Activated T-cell treated with anti-CD3 and anti-CD28 coated beads, Interleukin-2, amount 50 U/mL, for 4 hours (primary cell): ENCODE results near the gene FBXW8. TPM values are rescaled to one million over a fixed set of nuclear protein-coding genes. Genes with fewer than 3 reads are reported as not detected.

Experiments
- ATAC-seq, 2 donors: fragments of 200-7000 bp; cut with Tn5 transposase; one replicate each; pipeline ENCODE4 v1.10.0; 2021
- DNase-seq: peaks from one replicate; pipeline ENCODE4 v3.0.0-alpha.2; 2020
- H3K27me3 Mint-ChIP-seq: one replicate; pipeline ENCODE4 v1.8.0; 2021; ENCODE audit warnings: low read depth, mixed read lengths
- H3K36me3 Mint-ChIP-seq: one replicate; pipeline ENCODE4 v1.8.0; 2022; ENCODE audit warnings: mixed read lengths; ENCODE audit not compliant: insufficient read depth
- H3K4me1 Mint-ChIP-seq: one replicate; pipeline ENCODE4 v1.8.0; 2021; ENCODE audit warnings: low read depth, mixed read lengths
- H3K4me3 Mint-ChIP-seq: one replicate; pipeline ENCODE4 v1.8.0; 2021; ENCODE audit warnings: mild to moderate bottlenecking, moderate library complexity, mixed read lengths
- H3K9me3 Mint-ChIP-seq: one replicate; pipeline ENCODE4 v1.8.0; 2021; ENCODE audit warnings: mixed read lengths
- total RNA-seq, 3 donors: library from RNA; stranded (reverse); gene quantifications; one replicate each; pipeline ENCODE4 v1.2.1, GENCODE V29; 2021

The FBXW8 gene
- total RNA-seq, 3 donors from 2014 or later: 5.6 to 8.3 (median 5.9) TPM

- no peak for ATAC-seq
- DNase-seq: no peak
- H3K4me1 Mint-ChIP-seq: no peaks in the 10 kb centered on the region
- H3K36me3 Mint-ChIP-seq: peaks cover 17% of the 10 kb centered on the region
- no peaks in the 10 kb centered on the region for H3K9me3 Mint-ChIP-seq
- no peaks in the 10 kb centered on the region for H3K27me3 Mint-ChIP-seq
- H3K4me3 Mint-ChIP-seq: no peak overlapping the region
Observed at GRCh38 chr12:116999066-116999465, 88.3 kb downstream of the FBXW8 start.

DNA sequence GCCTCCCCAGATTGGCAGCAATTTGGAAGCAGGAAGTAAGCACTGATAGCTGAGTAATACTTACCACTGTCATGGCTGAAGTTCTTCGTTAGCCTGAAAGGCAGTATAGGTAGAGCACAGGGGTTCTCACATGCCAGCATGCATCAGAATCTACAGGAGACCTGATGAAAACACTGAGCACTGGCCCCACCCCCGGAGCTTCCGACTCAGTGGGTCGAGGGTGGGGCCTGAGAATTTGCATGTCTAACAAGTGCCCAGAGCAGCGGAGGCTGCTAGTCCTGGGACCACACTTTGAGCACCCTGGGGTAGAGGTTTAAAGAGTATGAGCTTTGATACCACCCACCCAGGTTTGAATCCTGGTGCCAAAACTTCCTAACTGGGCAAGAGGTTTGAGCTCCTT, 89.6 kb downstream of the FBXW8 start:
- ATAC-seq: no peak
- no peaks in the 10 kb centered on the region for H3K9me3 Mint-ChIP-seq
- H3K4me1 Mint-ChIP-seq: no peaks in the 10 kb centered on the region

GRCh38 chr12:117002051-117002817, 91.5 kb downstream of the FBXW8 start:
- DNase-seq: no peak
- Mint-ChIP-seq H3K36me3 (peaks cover 33% of the 10 kb centered on the region), H3K27me3 (no peaks in the 10 kb centered on the region), H3K9me3 (no peaks in the 10 kb centered on the region), H3K4me3 (no peak overlapping the region), H3K4me1 (no peaks in the 10 kb centered on the region)
- no peak for ATAC-seq

More for the DNA sequence above, 89.6 kb downstream of the FBXW8 start:
- no peaks in the 10 kb centered on the region for H3K27me3 Mint-ChIP-seq
- no peak for DNase-seq
- H3K4me3 Mint-ChIP-seq: no peak overlapping the region
- peaks cover 24% of the 10 kb centered on the region for H3K36me3 Mint-ChIP-seq

DNA sequence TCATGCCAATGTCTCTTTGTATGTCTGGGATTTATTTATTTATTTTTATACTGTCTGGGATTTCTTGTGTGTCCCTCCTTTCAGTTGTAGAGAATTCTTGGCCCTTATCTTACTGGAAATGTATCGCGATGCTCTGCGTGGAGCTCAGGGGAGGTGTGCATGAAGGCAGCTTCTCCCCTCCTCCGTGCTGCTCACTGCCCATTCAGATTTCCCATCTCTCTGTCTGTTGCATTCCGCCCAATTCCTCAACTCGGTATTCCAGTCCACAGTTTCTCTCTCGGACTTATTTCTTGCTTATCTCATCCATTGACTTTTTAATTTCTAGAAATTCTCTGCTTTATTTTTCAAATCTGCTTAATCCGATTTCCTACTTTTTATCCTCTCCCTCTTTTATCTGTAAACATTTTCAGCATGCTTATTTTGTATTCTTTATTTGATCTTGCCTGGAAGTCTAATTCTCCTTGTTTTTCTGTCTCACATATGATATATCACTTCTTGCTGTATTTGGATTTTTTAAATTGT, 93.2 kb downstream of the FBXW8 start:
- peaks cover 36% of the 10 kb centered on the region for H3K36me3 Mint-ChIP-seq
- ATAC-seq (no peak), DNase-seq (no peak)
- no peak overlapping the region for H3K4me3 Mint-ChIP-seq
- H3K4me1 Mint-ChIP-seq: no peaks in the 10 kb centered on the region
- no peaks in the 10 kb centered on the region for H3K9me3 Mint-ChIP-seq
- no peaks in the 10 kb centered on the region for H3K27me3 Mint-ChIP-seq

- Mint-ChIP-seq H3K27me3 (no peaks in the 10 kb centered on the region), H3K4me1 (no peaks in the 10 kb centered on the region), H3K4me3 (no peak overlapping the region), H3K9me3 (no peaks in the 10 kb centered on the region), H3K36me3 (peaks cover 45% of the 10 kb centered on the region)
- ATAC-seq: no peak
- DNase-seq: no peak
Observed at GRCh38 chr12:117005417-117006046, 94.8 kb downstream of the FBXW8 start.

- H3K4me1 Mint-ChIP-seq: no peaks in the 10 kb centered on the region
- peaks cover 49% of the 10 kb centered on the region for H3K36me3 Mint-ChIP-seq
- H3K4me3 Mint-ChIP-seq: no peak overlapping the region
- no peak for DNase-seq
- no peak for ATAC-seq
- H3K9me3 Mint-ChIP-seq: no peaks in the 10 kb centered on the region
- no peaks in the 10 kb centered on the region for H3K27me3 Mint-ChIP-seq
Observed at GRCh38 chr12:117006333-117006732, 95.6 kb downstream of the FBXW8 start.

DNA sequence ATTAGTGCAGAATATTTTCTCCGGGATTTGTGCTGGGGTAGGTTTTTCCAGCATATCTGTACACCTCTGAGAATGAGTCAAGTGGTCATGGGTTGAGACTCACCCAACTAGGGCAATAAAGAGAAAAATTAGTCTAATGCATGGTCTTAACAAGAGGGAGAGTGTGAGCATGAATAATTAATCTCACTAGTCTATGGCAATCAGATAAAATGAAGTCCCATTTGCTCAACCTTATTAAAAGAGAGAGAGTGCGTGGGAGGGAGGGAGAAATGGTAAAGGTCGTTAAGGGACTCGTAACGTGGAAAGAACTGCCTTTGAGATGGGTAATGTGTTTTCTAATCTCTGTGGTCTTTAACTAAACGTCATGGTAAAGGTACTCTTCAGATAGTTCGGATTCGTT, 96.8 kb downstream of the FBXW8 start:
- Mint-ChIP-seq H3K36me3 (peaks cover 59% of the 10 kb centered on the region), H3K27me3 (no peaks in the 10 kb centered on the region), H3K4me3 (no peak overlapping the region), H3K9me3 (no peaks in the 10 kb centered on the region), H3K4me1 (no peaks in the 10 kb centered on the region)
- DNase-seq (no peak), ATAC-seq (no peak)

DNA sequence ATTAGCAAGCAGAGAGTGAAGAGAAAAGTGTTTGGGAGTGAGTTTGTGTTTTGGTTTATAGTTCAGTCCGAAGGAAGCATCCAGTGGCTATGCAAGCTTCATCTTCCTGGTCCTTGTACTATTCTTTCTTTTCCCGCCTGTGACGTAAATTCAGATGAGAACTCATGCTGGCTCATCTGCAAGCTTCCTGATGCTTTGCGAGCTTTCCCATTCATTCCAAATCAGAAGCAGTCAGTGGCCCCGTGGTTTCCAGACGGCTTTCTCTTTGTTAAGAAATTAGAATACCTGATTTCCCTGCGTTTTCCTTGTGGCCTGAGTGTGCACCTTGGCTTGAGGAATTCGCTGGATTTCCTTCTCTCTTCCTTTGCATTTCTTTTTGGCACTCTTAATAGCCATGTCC, 99.0 kb downstream of the FBXW8 start:
- H3K27me3 Mint-ChIP-seq: no peaks in the 10 kb centered on the region
- DNase-seq (no peak), ATAC-seq (no peak)
- no peaks in the 10 kb centered on the region for H3K4me1 Mint-ChIP-seq
- H3K9me3 Mint-ChIP-seq: peaks cover 12% of the 10 kb centered on the region
- peaks cover 65% of the 10 kb centered on the region for H3K36me3 Mint-ChIP-seq
- no peak overlapping the region for H3K4me3 Mint-ChIP-seq

DNA sequence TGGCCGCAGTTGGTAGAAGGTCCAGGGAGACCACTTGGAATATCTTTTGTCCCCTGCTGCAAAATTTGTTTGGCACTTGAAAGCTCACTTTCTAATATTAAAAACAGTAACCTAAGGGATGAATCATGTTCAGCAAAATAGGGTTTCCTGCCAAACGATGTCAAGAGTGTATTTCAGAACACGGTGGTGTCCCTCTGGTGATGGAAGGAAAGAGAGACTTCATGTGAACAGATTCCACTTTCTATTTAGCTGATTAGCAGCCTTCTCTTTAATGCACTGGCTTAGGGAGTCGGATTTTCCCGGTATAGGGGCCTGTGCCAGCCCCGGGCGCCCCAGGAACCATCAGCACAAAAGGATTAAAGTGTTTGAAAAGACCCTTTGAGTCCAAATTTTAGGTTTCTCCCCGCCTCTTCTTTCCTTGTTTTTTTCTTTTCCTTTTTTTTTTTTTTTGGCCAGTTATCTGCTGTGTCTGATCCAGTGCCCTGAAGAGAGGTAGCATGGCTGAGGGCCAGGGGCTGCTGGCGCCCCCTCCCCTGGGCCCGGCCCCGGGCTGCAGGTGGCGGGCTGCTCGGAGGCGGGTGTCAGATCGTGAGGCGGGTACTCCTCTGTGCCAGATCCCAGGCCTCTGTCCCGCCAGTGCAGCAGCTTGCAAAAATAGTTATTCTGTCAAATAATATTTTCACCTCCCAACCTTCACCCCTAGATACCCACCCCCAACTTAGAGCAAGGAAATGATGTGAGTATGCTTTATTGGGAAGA, 100.1 kb downstream of the FBXW8 start:
- Mint-ChIP-seq H3K9me3 (peaks cover 20% of the 10 kb centered on the region), H3K36me3 (peaks cover 65% of the 10 kb centered on the region), H3K27me3 (no peaks in the 10 kb centered on the region), H3K4me1 (no peaks in the 10 kb centered on the region), H3K4me3 (no peak overlapping the region)
- no peak for DNase-seq
- ATAC-seq: no peak

DNA sequence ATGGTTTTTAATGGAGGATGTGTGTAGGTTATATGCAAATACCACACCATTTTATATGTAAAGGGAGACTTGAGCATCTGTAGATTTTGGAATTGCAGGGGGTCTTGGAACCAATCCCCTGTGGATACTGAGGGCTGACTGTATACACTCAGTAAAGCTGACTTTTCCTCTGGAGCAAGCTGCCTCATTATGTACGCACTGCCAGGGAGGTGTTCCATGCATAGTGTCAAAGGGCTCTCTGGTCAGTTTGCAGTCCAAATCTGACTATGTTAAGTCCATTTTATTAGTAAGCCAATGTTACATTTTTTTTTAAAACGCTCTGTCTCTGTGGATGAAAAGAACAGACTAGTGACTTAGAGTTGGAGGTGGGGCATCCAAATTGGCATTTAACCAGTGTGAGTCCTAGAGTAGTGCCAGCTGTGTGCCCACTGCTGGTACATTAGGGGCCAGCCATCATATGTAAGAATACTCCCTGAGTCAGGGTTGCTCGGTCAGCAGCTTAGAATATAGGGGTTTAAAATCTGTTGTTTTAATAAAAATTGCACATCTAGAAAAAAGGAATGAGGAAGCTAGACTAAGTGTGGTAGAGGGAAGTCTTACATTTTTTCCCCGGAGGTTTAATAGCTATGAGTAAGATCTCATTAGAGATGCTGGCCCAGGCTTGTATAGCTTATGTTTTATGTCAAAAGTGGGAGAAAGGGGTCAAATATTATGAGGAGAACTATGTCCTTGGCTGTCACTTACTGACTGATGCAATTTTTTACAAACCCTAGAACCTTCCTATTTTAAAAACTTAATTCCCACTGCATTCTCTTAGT, 101.4 kb downstream of the FBXW8 start:
- Mint-ChIP-seq H3K4me1 (no peaks in the 10 kb centered on the region), H3K9me3 (peaks cover 21% of the 10 kb centered on the region), H3K36me3 (peaks cover 69% of the 10 kb centered on the region), H3K27me3 (no peaks in the 10 kb centered on the region), H3K4me3 (no peak overlapping the region)
- no peak for ATAC-seq
- DNase-seq: no peak

- peaks cover 21% of the 10 kb centered on the region for H3K9me3 Mint-ChIP-seq
- H3K4me3 Mint-ChIP-seq: no peak overlapping the region
- H3K36me3 Mint-ChIP-seq: peaks cover 66% of the 10 kb centered on the region
Observed at GRCh38 chr12:117013726-117014125, 103.0 kb downstream of the FBXW8 start.

DNA sequence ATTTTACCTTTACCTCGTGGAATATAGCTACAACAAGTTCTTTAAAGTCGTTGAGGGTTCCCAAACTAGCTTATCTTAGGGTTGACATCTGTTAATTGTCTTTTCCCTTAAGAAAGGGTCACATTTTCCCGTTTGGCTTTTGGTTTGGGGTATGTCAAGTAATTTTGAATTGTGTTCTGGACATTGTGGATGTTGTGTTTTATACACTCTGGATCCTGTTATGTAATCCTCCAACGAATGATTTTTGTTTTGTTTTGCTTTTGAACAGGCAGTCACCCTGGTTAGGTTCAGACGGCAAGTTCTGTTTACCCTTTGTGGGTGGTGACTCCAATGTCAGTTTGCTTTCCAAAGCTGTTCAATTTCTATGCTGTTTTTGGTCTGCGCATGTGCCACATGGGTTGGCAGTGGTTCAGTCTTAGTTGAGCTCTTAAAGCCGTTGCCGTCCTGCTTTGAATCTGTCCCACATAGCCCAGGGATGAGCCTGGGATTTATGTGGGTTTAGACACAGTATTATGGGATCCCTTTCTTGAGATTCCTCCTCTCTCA, 103.7 kb downstream of the FBXW8 start:
- no peak for ATAC-seq
- peaks cover 66% of the 10 kb centered on the region for H3K36me3 Mint-ChIP-seq
- DNase-seq: no peak
- no peaks in the 10 kb centered on the region for H3K4me1 Mint-ChIP-seq
- H3K27me3 Mint-ChIP-seq: no peaks in the 10 kb centered on the region
- H3K4me3 Mint-ChIP-seq: no peak overlapping the region
- peaks cover 21% of the 10 kb centered on the region for H3K9me3 Mint-ChIP-seq

More at GRCh38 chr12:117013726-117014125, 103.0 kb downstream of the FBXW8 start:
- ATAC-seq (no peak), DNase-seq (no peak)
- H3K4me1 Mint-ChIP-seq: no peaks in the 10 kb centered on the region
- H3K27me3 Mint-ChIP-seq: no peaks in the 10 kb centered on the region

- Mint-ChIP-seq H3K27me3 (no peaks in the 10 kb centered on the region), H3K9me3 (peaks cover 21% of the 10 kb centered on the region), H3K4me3 (no peak overlapping the region), H3K4me1 (no peaks in the 10 kb centered on the region), H3K36me3 (peaks cover 62% of the 10 kb centered on the region)
- ATAC-seq (no peak), DNase-seq (no peak)
Observed at GRCh38 chr12:117015811-117016210, 105.1 kb downstream of the FBXW8 start.
